ENCODE measurements around the gene PANX2. TPM values are rescaled to one million over a fixed set of nuclear protein-coding genes. Genes with fewer than 3 reads are reported as not detected.

The PANX2 gene
- total RNA-seq, 1 donor from 2014 or later = 0.13 TPM

DNA sequence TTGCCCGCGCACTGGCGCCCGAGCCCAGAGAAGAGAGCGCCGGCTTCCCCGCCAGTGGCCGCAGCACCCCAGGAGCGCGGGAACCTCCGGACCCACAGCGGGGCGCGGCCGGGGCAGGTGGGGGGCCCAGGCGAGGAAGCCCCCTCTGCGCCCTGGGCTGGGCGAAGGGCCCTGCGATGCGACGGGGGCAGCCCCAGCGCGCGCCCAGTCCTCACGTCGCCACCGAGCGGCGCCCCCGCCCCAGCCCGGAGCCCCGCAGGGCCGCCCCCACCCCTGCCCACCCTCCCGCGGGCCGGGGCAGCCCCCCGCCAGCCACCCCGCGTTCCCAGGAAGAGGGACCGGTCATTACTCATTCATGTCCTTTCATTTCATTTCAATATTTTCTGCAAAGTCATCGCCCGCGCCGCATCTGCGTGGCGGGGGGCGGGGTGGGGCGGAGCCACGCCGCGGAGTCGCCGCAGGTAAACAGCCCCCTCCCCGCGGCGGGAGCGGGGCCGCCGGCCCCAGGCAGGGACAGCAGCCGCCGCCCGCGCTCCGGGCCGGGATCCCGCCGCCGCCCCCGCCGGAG lies 673 bp upstream of the PANX2 start:
- peak in 1 of 2 donors; percentile 42 for DNase-seq (ENCODE audit: low read depth in 2 of 2)

DNA sequence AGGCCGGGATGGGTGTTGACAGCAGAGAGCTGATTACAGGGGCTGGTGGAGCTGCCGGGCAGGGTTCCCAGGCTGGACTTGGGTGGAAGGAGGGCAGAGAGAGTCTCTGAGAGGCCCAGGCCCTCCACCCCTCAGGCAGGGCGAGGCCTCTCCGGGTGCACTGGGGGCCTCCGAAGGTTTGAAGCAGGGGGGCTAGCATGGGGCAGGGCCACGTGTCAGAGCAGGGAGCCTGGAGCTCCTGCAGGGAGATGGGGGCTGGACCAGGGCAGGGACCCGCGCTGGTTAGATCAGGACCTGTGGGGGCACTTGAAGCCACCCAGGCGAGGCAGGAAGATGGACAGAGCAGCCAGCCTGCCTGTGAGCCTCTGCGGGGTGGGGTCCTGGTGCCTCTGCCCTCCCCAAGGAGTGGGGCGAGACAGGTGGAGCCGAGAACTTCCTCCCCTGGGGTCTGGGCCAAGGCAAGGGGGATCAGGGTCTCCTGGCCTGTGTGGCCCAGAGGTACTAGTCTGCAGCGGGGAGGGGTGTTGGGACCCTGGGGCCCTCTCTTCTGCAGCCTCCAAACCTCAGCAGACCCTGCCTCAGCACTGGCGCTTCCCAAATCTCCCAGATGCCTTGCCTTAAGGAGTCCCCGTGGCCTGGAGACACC lies 911 bp downstream of the PANX2 start:
- DNase-seq (ENCODE audit: low read depth in 2 of 2) = no peak

DNA sequence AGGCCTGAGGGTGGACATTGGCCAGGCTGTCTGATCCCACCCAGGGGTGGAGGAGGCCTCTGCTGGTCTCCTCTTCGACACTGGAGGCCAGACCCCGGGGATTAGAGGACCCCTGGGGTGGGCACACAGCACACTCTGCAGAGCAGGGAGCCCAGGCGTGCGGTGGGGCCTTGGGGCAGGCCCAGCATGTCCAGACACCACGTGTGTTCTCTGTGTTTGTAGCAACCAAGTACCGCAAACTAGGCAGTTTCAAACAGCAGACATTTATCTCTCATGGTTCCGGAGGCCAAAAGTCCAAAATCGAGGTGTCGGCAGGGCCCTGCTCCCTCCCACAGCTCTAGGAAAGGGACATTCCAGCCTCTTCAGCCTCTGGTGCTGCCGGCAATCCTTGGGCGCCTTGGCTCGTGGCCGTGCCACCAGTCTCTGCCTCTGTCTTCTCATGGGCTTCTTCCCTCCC lies 1.5 kb downstream of the PANX2 start:
- no peak for DNase-seq (ENCODE audit: low read depth in 2 of 2)

DNA sequence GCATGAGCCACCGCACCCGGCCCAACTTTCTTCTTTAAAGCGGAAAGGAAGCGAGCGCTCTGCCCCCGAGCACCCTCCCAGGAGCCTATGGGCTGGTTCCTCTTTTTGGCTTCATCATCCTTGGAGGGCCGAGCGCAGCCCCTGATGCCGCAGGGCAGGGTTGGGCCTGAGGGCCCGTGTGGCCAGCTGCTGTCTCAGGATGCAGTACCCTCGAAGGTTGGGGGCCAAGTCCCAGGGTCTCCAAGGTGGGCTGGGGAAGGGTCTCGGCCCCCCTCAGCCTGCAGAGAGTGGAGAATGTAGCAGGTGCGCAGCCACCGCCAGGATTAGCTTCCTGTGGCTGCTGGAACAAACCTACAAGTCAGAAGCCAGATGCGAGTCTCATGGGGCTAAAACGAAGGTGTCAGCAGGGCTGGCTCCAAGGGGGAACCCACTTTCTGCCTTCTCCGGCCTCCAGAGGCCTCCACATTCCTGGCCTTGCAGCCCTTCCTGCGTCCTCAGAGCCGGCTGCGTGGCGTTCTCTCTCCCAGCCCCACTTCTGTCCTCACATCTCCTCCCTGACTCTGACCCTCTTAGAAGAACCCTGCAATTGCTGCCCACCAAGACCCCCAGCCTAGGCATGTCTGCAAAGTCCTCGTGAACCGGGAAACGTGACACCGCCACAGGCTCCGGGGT lies 2.9 kb downstream of the PANX2 start:
- DNase-seq (ENCODE audit: low read depth in 2 of 2) = no peak

DNA sequence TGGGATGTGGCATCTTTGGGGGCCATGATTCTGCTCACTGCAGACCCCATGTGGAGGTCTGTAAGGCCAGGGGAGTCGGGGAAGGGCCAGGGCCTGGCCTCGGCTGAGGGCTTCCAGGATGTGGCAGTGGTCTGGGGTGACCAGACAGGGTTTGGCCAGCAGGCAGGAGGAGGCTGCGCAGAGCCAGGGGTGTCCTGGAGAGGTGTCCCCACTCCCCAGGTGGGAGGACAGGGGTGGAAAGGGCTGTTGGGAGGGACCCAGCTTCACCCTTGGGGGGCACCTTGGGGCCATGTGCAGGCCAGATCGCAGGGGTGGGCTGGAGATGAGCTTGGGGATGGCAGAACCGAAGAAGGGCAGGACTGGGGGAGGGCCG lies 3.4 kb downstream of the PANX2 start:
- no peak for DNase-seq (ENCODE audit: low read depth in 2 of 2)

DNA sequence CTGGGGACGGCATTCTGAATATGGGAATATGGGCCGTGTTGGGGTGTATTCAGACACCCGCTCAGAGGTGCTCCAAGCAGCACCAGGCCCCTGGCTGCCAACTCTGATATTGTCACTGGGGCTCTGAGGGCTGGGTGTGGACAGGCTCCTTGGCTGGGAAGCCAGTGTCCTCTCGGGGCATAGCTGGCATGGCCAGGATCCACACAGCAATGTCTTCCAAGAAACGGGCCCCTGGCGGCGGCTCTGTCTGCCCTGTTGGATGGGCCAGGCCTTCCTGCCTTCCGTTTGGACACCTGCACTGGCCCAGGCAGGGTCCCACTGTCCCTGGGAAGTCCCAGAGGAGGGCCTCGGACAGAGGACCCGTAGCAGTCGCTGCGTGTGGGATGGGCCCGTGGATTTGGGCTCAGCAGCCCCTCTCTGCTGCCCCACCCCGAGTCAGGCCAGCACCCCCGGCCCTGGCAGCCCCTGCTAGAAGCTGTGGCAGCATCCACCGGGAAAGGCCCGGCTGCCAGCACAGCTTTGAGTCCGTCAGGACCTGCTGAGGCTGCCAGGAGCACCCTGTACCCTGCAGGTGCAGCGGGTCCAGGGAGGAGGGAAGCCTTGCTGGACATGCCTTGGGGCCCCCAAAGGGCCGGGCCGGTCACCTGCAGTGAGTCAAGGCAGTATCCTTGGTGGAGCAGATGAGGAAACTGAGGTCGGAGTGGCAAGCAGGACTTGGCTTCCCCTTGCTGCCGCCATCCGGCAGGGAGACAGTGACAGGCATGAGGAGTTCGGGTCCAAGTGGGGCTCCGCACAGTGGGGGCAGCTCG lies 4.1 kb downstream of the PANX2 start:
- no peak for DNase-seq (ENCODE audit: low read depth in 2 of 2)

DNA sequence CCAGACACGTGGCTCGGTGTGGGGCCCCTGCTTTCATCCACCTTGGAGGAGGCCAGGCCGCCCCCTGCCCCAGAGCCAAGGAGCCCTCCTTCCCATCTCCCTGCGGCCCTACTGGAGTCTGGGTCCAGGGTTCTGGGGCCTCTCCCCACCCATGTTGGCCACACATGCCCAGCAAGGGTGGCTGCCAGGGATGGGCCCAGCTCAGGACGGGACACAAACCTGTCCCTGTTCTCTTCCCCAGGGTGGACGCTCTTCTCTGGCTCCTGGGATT lies 4.6 kb downstream of the PANX2 start:
- DNase-seq (ENCODE audit: low read depth in 2 of 2) = no peak

DNA sequence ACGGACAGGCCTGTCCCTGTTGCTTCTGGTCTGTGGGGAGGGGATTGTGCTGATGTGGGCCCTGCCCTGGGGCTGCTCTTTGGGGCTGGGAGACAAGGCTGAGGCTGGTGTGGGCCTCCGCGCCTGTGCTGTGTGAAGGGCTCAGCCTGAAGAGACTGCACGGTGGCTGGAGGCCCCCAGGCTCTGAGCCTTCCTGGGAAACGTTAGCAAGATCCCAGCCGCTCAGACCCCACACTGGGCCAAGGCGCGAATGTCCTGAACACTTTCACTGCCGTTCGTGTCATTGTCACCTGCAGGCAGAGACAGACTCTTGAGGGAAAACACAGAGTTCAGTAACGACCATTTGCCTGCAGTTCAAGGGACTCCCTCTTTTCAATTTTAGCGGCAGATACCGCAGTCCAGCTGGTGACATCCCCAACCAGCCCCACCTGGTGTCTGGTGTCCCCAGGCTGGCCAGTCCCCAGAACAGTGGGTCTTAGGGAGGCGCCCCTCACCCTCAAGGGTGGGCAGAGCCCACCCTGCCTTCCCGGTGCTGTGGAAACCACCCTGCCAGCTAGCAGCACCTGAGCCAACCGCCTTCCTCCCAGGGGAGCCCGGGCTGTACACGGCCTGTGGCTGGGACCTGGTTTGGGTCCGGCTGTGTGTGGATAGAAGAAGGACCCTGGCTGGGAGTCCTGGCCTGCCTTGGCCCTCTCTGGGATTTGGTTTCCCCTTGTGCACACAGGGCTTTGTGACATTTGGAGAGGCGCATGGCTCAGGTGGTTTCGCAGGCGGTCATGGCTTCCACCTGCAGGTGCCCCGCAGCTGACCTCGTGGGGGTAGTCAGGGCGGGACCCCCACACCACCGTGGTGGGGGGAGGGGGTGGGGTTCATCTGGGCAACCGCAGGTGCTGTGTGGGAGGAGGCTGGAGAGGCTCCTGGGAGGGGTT lies 5.7 kb downstream of the PANX2 start:
- no peak for DNase-seq (ENCODE audit: low read depth in 2 of 2)

DNA sequence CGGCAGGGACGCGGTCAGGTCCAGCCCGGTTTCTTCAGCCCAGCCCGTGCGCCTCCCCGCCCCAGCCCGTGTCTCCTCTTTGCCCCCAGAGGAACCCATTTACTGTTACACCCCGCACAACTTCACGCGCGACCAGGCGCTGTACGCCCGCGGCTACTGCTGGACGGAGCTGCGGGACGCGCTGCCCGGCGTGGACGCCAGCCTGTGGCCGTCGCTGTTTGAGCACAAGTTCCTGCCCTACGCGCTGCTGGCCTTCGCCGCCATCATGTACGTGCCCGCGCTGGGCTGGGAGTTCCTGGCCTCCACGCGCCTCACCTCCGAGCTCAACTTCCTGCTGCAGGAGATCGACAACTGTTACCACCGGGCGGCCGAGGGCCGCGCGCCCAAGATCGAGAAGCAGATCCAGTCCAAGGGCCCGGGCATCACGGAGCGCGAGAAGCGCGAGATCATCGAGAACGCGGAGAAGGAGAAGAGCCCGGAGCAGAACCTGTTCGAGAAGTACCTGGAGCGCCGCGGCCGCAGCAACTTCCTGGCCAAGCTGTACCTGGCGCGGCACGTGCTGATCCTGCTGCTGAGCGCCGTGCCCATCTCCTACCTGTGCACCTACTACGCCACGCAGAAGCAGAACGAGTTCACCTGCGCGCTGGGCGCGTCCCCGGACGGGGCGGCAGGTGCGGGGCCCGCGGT lies 6.5 kb downstream of the PANX2 start:
- DNase-seq (ENCODE audit: low read depth in 2 of 2) = no peak

DNA sequence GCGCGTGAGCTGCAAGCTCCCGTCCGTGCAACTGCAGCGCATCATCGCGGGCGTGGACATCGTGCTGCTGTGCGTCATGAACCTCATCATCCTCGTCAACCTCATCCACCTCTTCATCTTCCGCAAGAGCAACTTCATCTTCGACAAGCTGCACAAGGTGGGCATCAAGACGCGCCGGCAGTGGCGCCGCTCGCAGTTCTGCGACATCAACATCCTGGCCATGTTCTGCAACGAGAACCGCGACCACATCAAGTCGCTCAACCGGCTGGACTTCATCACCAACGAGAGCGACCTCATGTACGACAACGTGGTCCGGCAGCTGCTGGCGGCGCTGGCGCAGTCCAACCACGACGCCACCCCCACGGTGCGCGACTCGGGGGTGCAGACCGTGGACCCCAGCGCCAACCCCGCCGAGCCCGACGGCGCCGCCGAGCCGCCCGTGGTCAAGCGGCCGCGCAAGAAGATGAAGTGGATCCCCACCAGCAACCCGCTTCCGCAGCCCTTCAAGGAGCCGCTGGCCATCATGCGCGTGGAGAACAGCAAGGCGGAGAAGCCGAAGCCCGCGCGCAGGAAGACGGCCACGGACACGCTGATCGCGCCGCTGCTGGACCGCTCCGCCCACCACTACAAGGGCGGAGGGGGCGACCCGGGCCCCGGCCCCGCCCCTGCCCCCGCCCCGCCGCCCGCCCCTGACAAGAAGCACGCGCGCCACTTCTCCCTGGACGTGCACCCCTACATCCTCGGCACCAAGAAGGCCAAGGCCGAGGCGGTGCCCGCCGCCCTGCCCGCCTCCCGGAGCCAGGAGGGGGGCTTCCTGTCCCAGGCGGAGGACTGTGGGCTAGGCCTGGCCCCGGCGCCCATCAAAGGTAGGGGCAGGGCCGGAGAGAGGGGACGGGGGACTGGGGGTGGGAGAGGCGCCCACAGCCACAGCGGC lies 7.3 kb downstream of the PANX2 start:
- DNase-seq (ENCODE audit: low read depth in 2 of 2) = no peak

DNA sequence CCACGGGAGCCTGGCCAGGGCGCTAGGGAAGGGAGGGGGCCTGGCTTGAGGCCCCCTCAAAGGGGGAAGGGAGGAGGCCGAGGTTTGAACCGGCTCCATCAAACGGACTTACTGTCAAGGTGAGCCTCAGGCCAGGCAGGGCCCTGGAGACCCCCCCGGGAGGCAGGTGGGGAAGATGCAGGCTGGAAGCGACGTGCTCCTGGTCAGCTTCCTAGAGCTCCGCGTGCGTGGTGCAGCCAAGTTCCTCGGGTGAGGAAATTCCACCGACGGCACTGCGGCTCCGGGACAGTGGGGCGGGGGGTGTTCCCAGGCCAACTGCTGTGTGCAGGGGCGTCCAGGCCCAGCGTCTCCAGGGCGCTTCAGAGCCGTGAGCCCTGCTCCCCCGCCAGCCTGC lies 7.9 kb downstream of the PANX2 start:
- DNase-seq (ENCODE audit: low read depth in 2 of 2) = no peak

DNA sequence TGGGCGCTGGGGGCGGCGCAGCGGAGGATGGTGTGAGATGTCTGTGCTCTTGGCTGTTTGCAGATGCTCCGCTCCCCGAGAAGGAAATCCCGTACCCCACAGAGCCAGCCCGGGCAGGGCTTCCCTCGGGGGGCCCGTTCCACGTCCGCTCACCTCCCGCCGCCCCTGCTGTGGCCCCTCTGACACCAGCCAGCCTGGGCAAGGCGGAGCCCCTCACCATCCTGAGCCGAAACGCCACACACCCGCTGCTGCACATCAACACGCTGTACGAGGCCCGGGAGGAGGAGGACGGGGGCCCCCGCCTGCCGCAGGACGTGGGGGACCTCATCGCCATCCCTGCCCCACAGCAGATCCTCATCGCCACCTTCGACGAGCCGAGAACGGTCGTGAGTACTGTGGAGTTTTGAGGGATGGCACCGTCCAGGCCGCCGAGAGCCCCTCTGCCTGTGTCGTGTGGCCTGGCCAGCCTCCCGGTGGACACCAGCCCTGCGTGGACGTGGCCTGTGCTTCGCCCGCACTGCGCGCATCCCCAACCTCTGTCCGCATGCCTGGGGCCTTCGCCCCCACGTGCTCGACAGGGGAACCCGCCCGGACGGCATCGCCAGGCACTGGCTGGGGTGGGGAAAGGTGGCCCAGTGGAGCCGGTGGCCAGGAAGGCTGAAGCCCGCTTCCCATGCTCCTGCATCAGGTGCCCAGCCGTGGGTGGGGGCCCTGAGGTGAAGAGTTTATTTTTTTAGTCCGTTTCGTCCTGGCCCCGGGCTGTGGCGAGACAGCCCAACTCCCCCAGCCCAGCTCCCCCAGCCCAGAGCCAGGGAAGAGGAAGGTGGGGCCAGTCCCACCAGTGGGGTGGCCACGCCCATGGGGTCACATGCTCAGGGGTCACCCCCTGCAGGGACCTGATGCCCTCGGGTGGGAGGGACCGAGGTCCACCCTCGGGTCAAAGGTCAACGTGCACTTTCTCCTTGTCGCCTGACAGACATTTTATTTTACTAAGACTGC lies 8.6 kb downstream of the PANX2 start:
- DNase-seq (ENCODE audit: low read depth in 2 of 2) = no peak

DNA sequence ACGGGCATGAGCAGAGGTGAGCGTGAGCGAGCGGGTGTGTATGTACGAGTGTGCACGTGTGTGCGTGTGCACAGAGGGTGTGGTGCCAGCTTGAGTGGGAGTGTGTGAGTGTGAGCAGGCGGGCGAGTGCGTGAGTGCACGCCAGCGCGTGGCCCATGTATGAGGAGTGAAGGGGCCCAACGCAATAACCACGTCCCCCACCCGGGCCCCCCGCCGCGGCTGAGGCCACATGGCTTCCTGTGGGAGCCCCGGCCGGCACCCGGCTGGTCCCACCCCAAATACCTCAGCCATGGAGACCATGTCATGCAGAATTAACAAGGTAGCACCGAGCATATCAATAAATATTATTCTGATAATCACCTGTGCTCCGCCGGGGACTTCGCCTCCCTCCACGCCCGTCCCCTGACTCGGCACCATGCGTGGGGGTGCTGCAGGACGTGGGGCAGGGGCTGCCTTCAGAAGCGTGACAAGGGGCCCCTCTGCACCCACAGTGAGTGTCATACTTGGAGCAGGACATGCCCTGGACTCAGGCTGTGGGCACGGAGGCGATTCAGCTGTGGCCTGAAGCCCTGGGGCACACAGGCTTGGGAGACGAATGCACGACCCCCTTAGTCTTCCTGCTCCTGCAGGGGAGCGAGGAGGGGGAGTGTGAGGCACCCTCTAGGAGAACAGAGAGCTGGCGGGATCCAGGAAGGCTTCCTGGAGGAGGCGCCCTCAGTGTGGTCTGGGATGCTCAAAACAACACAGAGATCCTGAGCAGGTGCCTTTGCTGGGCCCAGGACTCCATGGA lies 9.6 kb downstream of the PANX2 start:
- no peak for DNase-seq (ENCODE audit: low read depth in 2 of 2)

DNA sequence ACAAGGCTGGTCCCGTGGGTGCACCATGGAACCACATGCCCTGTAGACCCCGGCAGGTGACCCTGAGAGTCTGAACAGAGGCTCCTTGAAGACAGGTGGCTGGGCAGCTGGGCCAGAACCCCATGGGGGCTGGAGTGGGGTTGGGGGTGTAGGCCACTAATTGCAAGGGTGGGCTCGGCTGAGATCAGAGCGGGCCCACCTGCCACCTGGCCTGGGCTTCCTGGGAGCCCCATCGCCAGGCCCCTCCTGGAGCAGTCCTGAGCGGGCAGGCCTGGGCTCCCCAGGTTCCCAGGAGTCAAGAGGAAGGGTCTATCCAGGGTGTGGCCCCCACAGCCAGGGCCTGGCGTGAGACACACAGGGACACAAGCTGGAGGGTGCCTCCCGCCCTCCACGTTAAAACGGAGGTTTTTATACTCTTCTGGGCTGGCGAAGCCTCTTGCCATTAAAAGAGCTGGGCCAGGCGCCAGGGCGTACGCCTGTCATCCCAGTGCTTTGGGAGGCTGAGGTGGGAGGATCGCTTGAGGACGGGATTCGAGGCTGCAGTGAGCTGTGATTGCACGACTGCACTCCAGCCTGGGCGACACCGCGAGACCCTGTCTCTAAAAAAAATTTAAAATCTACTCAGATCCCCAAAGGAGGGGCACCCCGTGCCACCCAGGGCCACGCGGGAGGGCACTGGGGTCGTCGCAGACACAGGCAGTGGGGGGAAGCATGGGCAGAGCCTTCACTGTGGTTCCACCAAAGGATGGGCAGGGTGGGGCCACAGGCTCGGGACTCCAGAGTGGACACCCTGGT lies 10.4 kb downstream of the PANX2 start:
- no peak for DNase-seq (ENCODE audit: low read depth in 2 of 2)

DNA sequence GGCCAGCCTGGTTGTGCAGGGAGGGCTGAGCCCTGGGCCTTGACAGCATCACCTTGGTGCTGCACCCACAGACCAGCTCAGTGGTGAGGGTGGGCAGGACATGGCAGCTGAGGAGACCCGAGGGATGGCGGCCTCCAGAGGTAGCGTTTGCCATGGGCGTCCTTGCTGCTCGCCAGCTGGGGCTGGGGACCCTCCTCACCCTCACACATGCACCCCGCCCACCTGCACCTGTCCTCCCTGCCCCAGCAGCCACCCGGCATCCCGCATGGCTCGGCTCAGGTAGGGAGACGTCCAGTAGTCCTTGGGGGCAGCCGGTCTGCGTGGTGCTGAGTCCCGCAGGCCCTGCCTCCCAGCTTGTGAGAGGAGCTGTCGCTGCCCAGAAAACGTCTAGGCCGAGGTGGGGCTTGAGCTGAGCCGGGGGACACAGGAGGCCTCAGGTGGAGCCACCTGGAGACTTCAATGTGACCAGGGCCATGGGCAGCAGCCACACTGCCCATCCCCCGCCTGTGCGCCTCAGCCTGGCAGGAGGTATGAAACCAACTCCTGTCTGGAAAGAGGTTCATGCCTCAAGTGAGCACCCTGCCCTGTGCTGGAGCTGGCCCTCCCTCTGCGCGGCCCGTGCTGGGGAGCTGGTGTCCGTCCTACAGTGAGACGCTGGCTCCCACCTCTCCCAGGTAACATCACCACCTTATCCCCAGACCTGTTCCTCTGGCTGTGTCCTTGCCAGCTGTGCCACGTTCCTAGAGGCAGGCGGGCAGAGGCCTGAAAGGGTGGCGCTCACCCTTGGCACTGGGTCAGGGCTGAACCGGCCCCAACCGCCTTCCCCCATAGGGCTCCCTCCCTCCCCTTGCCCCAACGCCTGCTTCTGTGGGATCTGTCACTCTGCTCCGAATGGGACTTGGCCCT lies 11.9 kb downstream of the PANX2 start:
- no peak for DNase-seq (ENCODE audit: low read depth in 2 of 2)
